Tibial artery (tissue), 4 donors: Measurements from ENCODE around the gene ANKRD17.
"Not testable (repeated sequence)": the region's sequence is repeated elsewhere in the genome, so short reads cannot be mapped to it uniquely, and the experiment has no call there.

Source experiments
- DNase-seq, 2 donors: peaks; one replicate each; pipeline ENCODE4 v3.0.0-alpha.2; 2019
- H3K27ac ChIP-seq, 2 donors: fragments of 200-600 bp; sonication (generic) in 1 of 2; 1 replicate in 1 of 2; 2 replicates in 1 of 2; pipeline ENCODE4 v1.5.1; 2018 to 2019; ENCODE audit warnings: mild to moderate bottlenecking in 1 of 2
- H3K27me3 ChIP-seq, 2 donors: fragments of 200-600 bp; sonication (generic) in 1 of 2; one replicate each; pipeline versions ENCODE4 v1.5.1 to v1.6.0; 2016 to 2019
- H3K36me3 ChIP-seq, 3 donors: fragments of 200-600 bp; sonication (generic) in 2 of 3; one replicate each; pipeline ENCODE4 v1.5.1; 2016 to 2019; ENCODE audit warnings: mild to moderate bottlenecking in 2 of 3
- H3K4me1 ChIP-seq, 4 donors: fragments of 200-600 bp; sonication (generic) in 2 of 4; 1 replicate in 3 of 4; 2 replicates in 1 of 4; pipeline ENCODE4 v1.5.1; 2016 to 2019
- H3K4me3 ChIP-seq, 2 donors: fragments of 200-600 bp; sonication (generic) in 1 of 2; 1 replicate in 1 of 2; 2 replicates in 1 of 2; pipeline ENCODE4 v1.5.1; 2018 to 2019; ENCODE audit warnings: mild to moderate bottlenecking in 2 of 2
- H3K9me3 ChIP-seq, 3 donors: fragments of 200-600 bp; sonication (generic) in 1 of 3; one replicate each; pipeline ENCODE4 v1.5.1; 2016 to 2019
- CTCF ChIP-seq, 2 experiments: fragments of 200-600 bp in 1 of 2; fragments of 450-650 bp in 1 of 2; IDR thresholded peaks; one replicate each; pipeline ENCODE4 v1.5.1; 2017 to 2019; ENCODE audit warnings: antibody characterized with exemption in 2 of 2, mild to moderate bottlenecking in 1 of 2, moderate library complexity in 1 of 2
- intact Hi-C: fragments of 100-400 bp; cut with DNase I; formaldehyde crosslinking; loops from one replicate; pipeline ENCODE4 v1.15.0; 2023; ENCODE audit warnings: low total_unique reads

The ANKRD17 gene

GRCh38 chr4:73230865-73231517 lies 27.6 kb downstream of the ANKRD17 start:
- Histone ChIP-seq H3K4me1 (peaks cover 0 to 6% (median 0%) of the 10 kb centered on the region in 4 donors), H3K36me3 (peaks cover 0 to 5% (median 0%) of the 10 kb centered on the region in 3 donors), H3K27me3 (no peaks in the 10 kb centered on the region), H3K9me3 (no peaks in the 10 kb centered on the region), H3K4me3 (no peak overlapping the region), H3K27ac (no peak overlapping the region)
- intact Hi-C loops = no loop called here
- no peak for TF ChIP-seq CTCF (IDR thresholded peaks at IDR 0.05)
- no peak for DNase-seq

GRCh38 chr4:73228800-73229199 lies 29.8 kb downstream of the ANKRD17 start:
- H3K27ac ChIP-seq, H3K27me3 ChIP-seq, H3K4me3 ChIP-seq, H3K9me3 ChIP-seq, DNase-seq, H3K36me3 ChIP-seq, intact Hi-C loops: not testable (repeated sequence)
- H3K4me1 ChIP-seq = peaks cover 0 to 10% (median under 1%) of the 10 kb centered on the region in 4 donors

GRCh38 chr4:73224886-73225285 lies 33.7 kb downstream of the ANKRD17 start:
- Histone ChIP-seq H3K4me1 (peaks cover 0 to 40% (median 12%) of the 10 kb centered on the region in 4 donors), H3K27me3 (no peaks in the 10 kb centered on the region), H3K36me3 (no peaks in the 10 kb centered on the region), H3K4me3 (no peak overlapping the region), H3K27ac (no peak overlapping the region), H3K9me3 (no peaks in the 10 kb centered on the region)
- intact Hi-C loops = no loop called here
- TF ChIP-seq CTCF (IDR thresholded peaks at IDR 0.05) = no peak
- no peak for DNase-seq

GRCh38 chr4:73223258-73223650 lies 35.3 kb downstream of the ANKRD17 start:
- Histone ChIP-seq H3K4me3 (peak overlapping the region; percentile 55 to 57), H3K9me3 (no peaks in the 10 kb centered on the region), H3K36me3 (no peaks in the 10 kb centered on the region), H3K27ac (peak overlapping the region; percentile 75 to 80), H3K4me1 (peaks cover 0 to 48% (median 12%) of the 10 kb centered on the region in 4 donors), H3K27me3 (no peaks in the 10 kb centered on the region)
- no peak for TF ChIP-seq CTCF (IDR thresholded peaks at IDR 0.05)
- DNase-seq = no peak
- intact Hi-C loops = no loop called here

- intact Hi-C loops = no loop called here
These were observed 35.9 kb downstream of the ANKRD17 start for GRCh38 chr4:73222466-73223257.

More at GRCh38 chr4:73222466-73223257, 35.9 kb downstream of the ANKRD17 start:
- Histone ChIP-seq H3K4me3 (peak overlapping the region; percentile 55 to 57), H3K36me3 (no peaks in the 10 kb centered on the region), H3K27ac (peak overlapping the region; percentile 75 to 80), H3K27me3 (no peaks in the 10 kb centered on the region), H3K4me1 (peaks cover 0 to 48% (median 12%) of the 10 kb centered on the region in 4 donors), H3K9me3 (no peaks in the 10 kb centered on the region)
- peak in 1 of 2 donors; percentile 58 for DNase-seq
- TF ChIP-seq CTCF (IDR thresholded peaks at IDR 0.05) = no peak
